HepG2 (cell line): ENCODE results near the gene TGM3. TPM values are rescaled to one million over a fixed set of nuclear protein-coding genes. Genes with fewer than 3 reads are reported as not detected.

Experiments used
- ATAC-seq: fragments of 200-7000 bp; cut with Tn5 transposase; 3 replicates; pipeline ENCODE4 v1.9.1; 2020; ENCODE audit warnings: mild to moderate bottlenecking, moderate library complexity
- BruUV-seq: library from RNA; stranded (reverse); fragments of 400-500 nt; replicated peaks from 2 replicates; lab custom pipeline; 2021; lab: Mats Ljungman, UMichigan
- CTCF ChIA-PET: fragments of 300-600 bp; formaldehyde crosslinking; extraction: SDS; loops from one replicate; lab custom pipeline; 2021; ENCODE audit warnings: low total read pairs, inconsistent platforms, low intra/inter-chr PET ratio; lab: Yijun Ruan, JAX
- POLR2A ChIA-PET: fragments of 350-600 bp; sonication (Branson Sonifier 250); formaldehyde crosslinking; loops from one replicate; lab custom pipeline; 2020; ENCODE audit warnings: antibody characterized with exemption, inconsistent platforms; lab: Yijun Ruan, JAX
- DNase-seq: peaks from one replicate; pipeline ENCODE4 v3.0.0-alpha.2; 2015; ENCODE audit warnings: low spot score
- FAIRE-seq: peaks from 3 replicates; lab custom pipeline; 2011; peaks lifted over from hg19 to GRCh38; lab: Jason Lieb, UNC
- H2AFZ ChIP-seq: one replicate; pipeline ENCODE4 v1.6.1; 2011; ENCODE audit warnings: low read length, inconsistent platforms
- H3K27ac ChIP-seq: fragments of 300-600 bp; 3 replicates; pipeline ENCODE4 v1.8.0; 2011; ENCODE audit warnings: mixed run types, mild to moderate bottlenecking, mixed read lengths, low read length, inconsistent platforms; ENCODE audit not compliant: insufficient read depth; ENCODE audit errors: extremely low read length
- H3K27me3 ChIP-seq, 2 experiments: fragments of 200-600 bp in 1 of 2; 2 replicates in 1 of 2; 3 replicates in 1 of 2; pipeline versions ENCODE4 v1.6.0 to v1.8.0; 2011; ENCODE audit warnings: low read length in 2 of 2, mild to moderate bottlenecking in 2 of 2, moderate library complexity in 2 of 2, inconsistent platforms in 1 of 2; ENCODE audit not compliant: insufficient read depth in 2 of 2, control insufficient read depth in 1 of 2
- H3K36me3 ChIP-seq, 2 experiments: fragments of 200-600 bp in 1 of 2; replicated peaks in 1 of 2; 2 replicates in 1 of 2; 3 replicates in 1 of 2; pipeline versions ENCODE4 v1.5.1 to v1.8.0; 2011; ENCODE audit warnings: low read length in 2 of 2, inconsistent platforms in 1 of 2; ENCODE audit not compliant: insufficient read depth in 2 of 2, control insufficient read depth in 1 of 2
- H3K4me1 ChIP-seq: 2 replicates; pipeline ENCODE4 v1.5.1; 2012; ENCODE audit warnings: low read length, inconsistent platforms; ENCODE audit not compliant: insufficient read depth
- H3K4me2 ChIP-seq: 2 replicates; pipeline ENCODE4 v1.6.0; 2011; ENCODE audit warnings: low read depth, low read length, inconsistent platforms
- H3K4me3 ChIP-seq, 3 experiments: fragments of 200-600 bp in 1 of 3; sonication (generic), shearing (Covaris generic) in 1 of 3; replicated peaks in 1 of 3; 2 replicates each; pipeline ENCODE4 v1.5.1; 2011 to 2016; ENCODE audit warnings: low read length in 3 of 3, inconsistent platforms in 2 of 3, low read depth in 2 of 3, mild to moderate bottlenecking in 2 of 3, control low read depth in 1 of 3, mixed read lengths in 1 of 3; ENCODE audit not compliant: insufficient read depth in 1 of 3
- H3K79me2 ChIP-seq: one replicate; pipeline ENCODE4 v1.6.1; 2011; ENCODE audit warnings: low read length, inconsistent platforms; ENCODE audit not compliant: insufficient read depth
- H3K9ac ChIP-seq: 2 replicates; pipeline ENCODE4 v1.6.0; 2011; ENCODE audit warnings: mild to moderate bottlenecking, low read depth, low read length, inconsistent platforms; ENCODE audit not compliant: insufficient read depth
- H3K9me3 ChIP-seq: 2 replicates; pipeline ENCODE4 v1.5.1; 2012; ENCODE audit warnings: mild to moderate bottlenecking, low read length
- H4K20me1 ChIP-seq: 2 replicates; pipeline ENCODE4 v1.6.0; 2011; ENCODE audit warnings: inconsistent platforms, mild to moderate bottlenecking, low read length, moderate library complexity; ENCODE audit not compliant: insufficient read depth
- HDAC6 ChIP-seq: fragments of 200-600 bp; sonication (generic); IDR thresholded peaks from 2 replicates; pipeline ENCODE4 v1.7.0; 2017; ENCODE audit warnings: mild to moderate bottlenecking, antibody characterized with exemption, low read length, low read depth
- HOXD1 ChIP-seq: sonication (generic); formaldehyde crosslinking; IDR thresholded peaks from 2 replicates; pipeline ENCODE4 v1.5.0; 2020; ENCODE audit warnings: missing genetic modification reagents
- RFX3 ChIP-seq: IDR thresholded peaks from 2 replicates; pipeline ENCODE4 v1.6.1; 2016; ENCODE audit warnings: missing biosample characterization, missing genetic modification reagents
- ZNF367 ChIP-seq: sonication (generic); formaldehyde crosslinking; IDR thresholded peaks from 2 replicates; pipeline ENCODE4 v1.4.0; 2020; ENCODE audit warnings: missing genetic modification reagents, borderline replicate concordance
- ZNF619 ChIP-seq: sonication (generic); formaldehyde crosslinking; IDR thresholded peaks from 2 replicates; pipeline ENCODE4 v1.4.0; 2020; ENCODE audit warnings: mild to moderate bottlenecking, missing genetic modification reagents
- ZNF749 ChIP-seq: sonication (generic); formaldehyde crosslinking; IDR thresholded peaks from 2 replicates; pipeline ENCODE4 v1.8.0; 2022; ENCODE audit warnings: mild to moderate bottlenecking, missing genetic modification reagents, moderate library complexity, borderline replicate concordance
- WGBS: methylation state at CpG from one replicate; pipeline ENCODE4 v1.1.6; 2017; ENCODE audit warnings: low lambda C conversion rate; 5-methylcytosine and 5-hydroxymethylcytosine counted together
- in situ Hi-C: cut with HindIII; loops from 2 replicates; pipeline ENCODE4 v1.10.0; 2017; ENCODE audit warnings: low pct_unique_long_range_greater_than_20kb; ENCODE audit not compliant: extremely low pct_ligation_motif_present
- intact Hi-C: fragments of 100-400 bp; cut with micrococcal nuclease; formaldehyde crosslinking; loops from one replicate; pipeline ENCODE4 v1.10.0; 2022; ENCODE audit not compliant: unreplicated experiment
- polyA plus RNA-seq, 8 experiments: library from polyadenylated mRNA; depleted of rRNA in 3 of 8; stranded (reverse) in 7 of 8; unstranded in 1 of 8; fragments of >200 nt; fragmentation: Illumina TruSeq in 4 of 8; extraction: Trizol in 4 of 8; gene quantifications; 2 replicates each; pipeline versions ENCODE4 v1.2.1 to v1.2.3, GENCODE V29; 2011 to 2016; ENCODE audit warnings: low read depth in 4 of 8, missing spikeins in 1 of 8, mixed read lengths in 1 of 8; ENCODE audit not compliant: insufficient read depth in 1 of 8
- total RNA-seq, 5 experiments: library from RNA; depleted of rRNA; stranded (reverse); fragments of >200 nt; fragmentation: Illumina TruSeq; extraction: Trizol; gene quantifications; 2 replicates each; pipeline ENCODE4 v1.2.3, GENCODE V29; 2016; ENCODE audit warnings: low read depth in 1 of 5
- TF ChIP-seq, protein P1 (sequence below): sonication (generic); formaldehyde crosslinking; IDR thresholded peaks from 2 replicates; pipeline ENCODE4 v1.8.0; 2022; ENCODE audit warnings: missing genetic modification reagents, mild to moderate bottlenecking, moderate library complexity, borderline replicate concordance

TGM3 gene
- total and polyA plus RNA-seq, 2 of the 13 experiments (the other 11 are each of a cell fraction or from before 2014, with no cell fraction given), result not detected

DNA sequence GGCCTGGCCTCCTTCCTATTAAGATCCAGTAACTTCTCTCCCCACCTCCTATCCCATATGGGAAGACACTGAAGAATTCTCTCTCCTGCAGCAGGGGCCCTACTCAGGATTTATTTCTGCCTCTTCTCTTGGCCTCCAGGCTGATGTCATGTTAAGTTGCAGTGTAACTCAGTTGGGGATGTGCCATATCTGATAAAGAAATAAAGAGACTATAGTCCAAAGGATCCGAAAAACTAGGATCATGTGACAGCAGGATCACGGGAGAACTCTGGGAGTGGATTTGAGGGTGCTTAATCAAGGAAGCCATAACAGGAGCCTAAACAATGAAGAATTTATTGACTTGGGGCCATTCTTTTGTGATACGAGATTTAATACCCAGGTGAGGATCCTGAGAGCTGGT lies 46.4 kb downstream of the TGM3 start:
- ChIA-PET POLR2A (no interaction called here), CTCF (no interaction called here)
- in situ Hi-C loops, result no loop called here
- no peak for DNase-seq
- 0 out of 2 replicates have a peak, but pooled peaks cover under 1% of the 10 kb centered on the region for H3K9me3 ChIP-seq
- TF ChIP-seq, protein P1, sequence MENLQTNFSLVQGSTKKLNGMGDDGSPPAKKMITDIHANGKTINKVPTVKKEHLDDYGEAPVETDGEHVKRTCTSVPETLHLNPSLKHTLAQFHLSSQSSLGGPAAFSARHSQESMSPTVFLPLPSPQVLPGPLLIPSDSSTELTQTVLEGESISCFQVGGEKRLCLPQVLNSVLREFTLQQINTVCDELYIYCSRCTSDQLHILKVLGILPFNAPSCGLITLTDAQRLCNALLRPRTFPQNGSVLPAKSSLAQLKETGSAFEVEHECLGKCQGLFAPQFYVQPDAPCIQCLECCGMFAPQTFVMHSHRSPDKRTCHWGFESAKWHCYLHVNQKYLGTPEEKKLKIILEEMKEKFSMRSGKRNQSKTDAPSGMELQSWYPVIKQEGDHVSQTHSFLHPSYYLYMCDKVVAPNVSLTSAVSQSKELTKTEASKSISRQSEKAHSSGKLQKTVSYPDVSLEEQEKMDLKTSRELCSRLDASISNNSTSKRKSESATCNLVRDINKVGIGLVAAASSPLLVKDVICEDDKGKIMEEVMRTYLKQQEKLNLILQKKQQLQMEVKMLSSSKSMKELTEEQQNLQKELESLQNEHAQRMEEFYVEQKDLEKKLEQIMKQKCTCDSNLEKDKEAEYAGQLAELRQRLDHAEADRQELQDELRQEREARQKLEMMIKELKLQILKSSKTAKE (CRISPR knock-in tag), result no peak
- TF ChIP-seq ZNF367 (CRISPR knock-in tag) (no peak), HDAC6 (no peak), HOXD1 (no peak), RFX3 (no peak), ZNF749 (CRISPR knock-in tag) (no peak), ZNF619 (CRISPR knock-in tag) (no peak)
- TF ChIP-seq, all 625 proteins: peak for 0
- no peak overlapping the region for H2AFZ ChIP-seq
- ATAC-seq, result no peak
- no peak overlapping the region for H3K9ac ChIP-seq
- H3K27ac ChIP-seq, result no peak overlapping the region
- no peaks in the 10 kb centered on the region for H3K4me1 ChIP-seq
- no peaks in the 10 kb centered on the region for H3K36me3 ChIP-seq
- no peak for FAIRE-seq
- H3K79me2 ChIP-seq, result no peaks in the 10 kb centered on the region
- H4K20me1 ChIP-seq, result no peaks in the 10 kb centered on the region
- 3% methylated on average over 3 of the region's 3 CpGs for WGBS
- H3K27me3 ChIP-seq, result peaks cover 0 to 9% of the 10 kb centered on the region in 2 experiments; a peak in 4 of 5 replicates
- intact Hi-C loops, result no loop called here
- no peak overlapping the region for H3K4me2 ChIP-seq
- BruUV-seq, result no TSS peak
- no peak overlapping the region for H3K4me3 ChIP-seq
